Astrocyte of the spinal cord (primary cell): ENCODE results near the gene C1orf35.

Experiments used
- DNase-seq: peaks from one replicate; pipeline ENCODE4 v3.0.0; 2011; ENCODE audit warnings: low read depth, low spot score
- H3K4me3 ChIP-seq: 2 replicates; pipeline ENCODE4 v1.5.1; 2011; ENCODE audit warnings: low read depth, mild to moderate bottlenecking, low read length, moderate library complexity
- in situ Hi-C: cut with HindIII; loops from 2 replicates; pipeline ENCODE4 v1.10.0; 2017; ENCODE audit warnings: low sequenced_read_pairs
- TF ChIP-seq, protein P1 (sequence below): IDR thresholded peaks from 2 replicates; pipeline ENCODE4 v1.5.1; 2012; ENCODE audit warnings: low read depth, mild to moderate bottlenecking, low read length, inconsistent platforms

C1orf35 gene

DNA sequence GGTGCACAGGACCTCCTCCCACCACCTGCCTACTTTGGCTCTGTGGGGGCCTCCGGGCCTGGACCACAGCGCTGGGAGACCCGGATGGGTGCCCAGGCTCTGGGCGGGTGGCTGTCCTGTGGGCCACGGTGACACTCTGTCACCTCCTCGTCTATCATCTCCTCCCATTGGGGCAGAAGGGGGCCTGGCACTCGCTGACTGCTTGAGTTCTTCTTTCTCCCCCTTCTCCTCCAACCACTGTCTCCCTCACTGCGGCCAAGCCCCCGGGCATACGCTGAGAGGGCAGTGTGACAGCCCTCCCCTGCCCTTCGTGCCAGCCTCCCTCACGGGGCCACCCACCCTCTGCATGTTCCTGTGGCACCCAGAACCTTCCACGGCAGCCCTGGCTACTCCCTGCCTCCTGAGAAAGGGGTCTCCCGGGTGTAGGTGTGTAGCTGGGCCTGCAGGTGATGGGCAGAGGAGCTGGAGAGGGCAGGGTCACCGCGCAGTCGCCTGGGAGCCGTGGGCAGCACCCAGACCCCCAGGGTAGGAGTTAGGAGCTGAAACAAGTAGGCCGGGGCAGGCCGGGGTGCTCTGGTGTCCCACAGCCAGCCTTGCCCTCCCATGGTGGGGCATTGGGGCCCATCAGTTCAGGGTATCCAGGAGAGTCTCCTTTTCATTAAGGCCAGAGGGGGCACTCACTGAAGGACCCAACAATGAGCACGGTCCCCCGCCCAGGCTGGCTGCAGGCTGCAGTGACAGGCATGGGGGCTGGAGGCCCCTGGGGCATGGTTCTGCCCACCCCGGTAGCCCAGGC, 29.9 kb downstream of the C1orf35 start:
- H3K4me3 ChIP-seq, result no peak overlapping the region
- TF ChIP-seq, protein P1, sequence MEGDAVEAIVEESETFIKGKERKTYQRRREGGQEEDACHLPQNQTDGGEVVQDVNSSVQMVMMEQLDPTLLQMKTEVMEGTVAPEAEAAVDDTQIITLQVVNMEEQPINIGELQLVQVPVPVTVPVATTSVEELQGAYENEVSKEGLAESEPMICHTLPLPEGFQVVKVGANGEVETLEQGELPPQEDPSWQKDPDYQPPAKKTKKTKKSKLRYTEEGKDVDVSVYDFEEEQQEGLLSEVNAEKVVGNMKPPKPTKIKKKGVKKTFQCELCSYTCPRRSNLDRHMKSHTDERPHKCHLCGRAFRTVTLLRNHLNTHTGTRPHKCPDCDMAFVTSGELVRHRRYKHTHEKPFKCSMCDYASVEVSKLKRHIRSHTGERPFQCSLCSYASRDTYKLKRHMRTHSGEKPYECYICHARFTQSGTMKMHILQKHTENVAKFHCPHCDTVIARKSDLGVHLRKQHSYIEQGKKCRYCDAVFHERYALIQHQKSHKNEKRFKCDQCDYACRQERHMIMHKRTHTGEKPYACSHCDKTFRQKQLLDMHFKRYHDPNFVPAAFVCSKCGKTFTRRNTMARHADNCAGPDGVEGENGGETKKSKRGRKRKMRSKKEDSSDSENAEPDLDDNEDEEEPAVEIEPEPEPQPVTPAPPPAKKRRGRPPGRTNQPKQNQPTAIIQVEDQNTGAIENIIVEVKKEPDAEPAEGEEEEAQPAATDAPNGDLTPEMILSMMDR, result no peak
- no peak for DNase-seq
- in situ Hi-C loops, result no loop called here

DNA sequence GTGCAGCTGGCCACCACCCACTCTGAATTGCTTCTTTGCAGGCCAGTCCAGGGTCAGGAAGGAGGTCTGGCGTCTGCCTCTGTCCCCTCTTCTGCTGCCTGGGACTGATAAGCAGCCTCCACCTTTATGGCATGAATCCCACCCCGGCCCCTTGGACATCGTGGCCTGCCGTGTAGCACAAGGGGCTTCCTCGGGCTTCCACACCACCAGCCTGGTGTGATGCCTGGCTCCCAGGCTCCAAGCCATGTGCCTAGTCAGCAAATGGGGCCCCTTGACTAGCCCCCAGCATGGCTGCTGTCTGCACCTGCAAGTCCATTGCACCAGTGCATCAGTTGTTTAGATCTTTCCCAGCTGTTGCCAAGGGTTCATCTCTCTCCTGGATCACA, 30.5 kb downstream of the C1orf35 start:
- in situ Hi-C loops, result no loop called here
- no peak overlapping the region for H3K4me3 ChIP-seq
- DNase-seq, result no peak
- TF ChIP-seq, protein P1, result no peak

GRCh38 chr1:228071839-228072657, 31.1 kb downstream of the C1orf35 start:
- in situ Hi-C loops, result no loop called here
- no peak for DNase-seq
- no peak overlapping the region for H3K4me3 ChIP-seq
- TF ChIP-seq, protein P1, result no peak

DNA sequence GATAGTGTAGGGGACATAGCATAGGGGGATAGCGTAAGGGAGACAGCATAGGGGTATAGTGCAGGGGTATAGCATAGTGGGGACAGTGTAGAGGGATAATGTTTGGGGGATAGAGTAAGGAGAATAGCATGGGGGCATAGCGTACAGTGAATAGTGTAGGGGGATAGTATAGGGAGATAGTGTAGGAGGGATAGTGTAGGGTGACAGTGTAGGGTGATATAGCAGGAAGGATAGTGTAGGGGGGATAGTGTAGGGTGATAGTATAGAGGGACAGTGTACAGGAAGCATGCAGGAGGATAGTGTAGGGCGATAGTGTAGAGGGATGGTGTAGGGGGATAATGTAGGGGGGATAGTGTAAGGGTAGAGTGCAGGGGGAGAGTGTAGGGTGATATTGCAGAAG, 32.3 kb downstream of the C1orf35 start:
- in situ Hi-C loops, result no loop called here
- H3K4me3 ChIP-seq, result no peak overlapping the region
- no peak for DNase-seq
- TF ChIP-seq, protein P1, result no peak

DNA sequence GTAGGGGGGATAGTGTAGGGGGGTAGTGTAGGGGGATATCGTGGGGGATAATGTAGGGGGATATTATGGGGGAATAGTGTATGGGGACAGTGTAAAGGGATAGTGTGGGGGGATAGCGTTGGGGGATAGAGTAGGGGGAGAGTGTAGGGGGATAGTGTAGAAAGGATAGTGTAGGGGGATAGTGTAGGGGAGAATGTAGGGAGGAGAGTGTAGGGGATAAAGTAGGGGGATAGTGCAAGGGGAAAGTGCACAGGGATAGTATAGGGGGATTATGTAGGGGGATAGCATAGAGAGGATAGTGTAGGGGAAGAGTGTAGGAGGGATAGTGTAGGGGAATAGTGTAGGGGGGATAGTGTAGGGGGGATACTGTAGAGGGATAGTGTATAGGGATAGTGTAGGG, 33.0 kb downstream of the C1orf35 start:
- in situ Hi-C loops, result no loop called here
- H3K4me3 ChIP-seq, result no peak overlapping the region
- DNase-seq, result no peak
- TF ChIP-seq, protein P1, result no peak

DNA sequence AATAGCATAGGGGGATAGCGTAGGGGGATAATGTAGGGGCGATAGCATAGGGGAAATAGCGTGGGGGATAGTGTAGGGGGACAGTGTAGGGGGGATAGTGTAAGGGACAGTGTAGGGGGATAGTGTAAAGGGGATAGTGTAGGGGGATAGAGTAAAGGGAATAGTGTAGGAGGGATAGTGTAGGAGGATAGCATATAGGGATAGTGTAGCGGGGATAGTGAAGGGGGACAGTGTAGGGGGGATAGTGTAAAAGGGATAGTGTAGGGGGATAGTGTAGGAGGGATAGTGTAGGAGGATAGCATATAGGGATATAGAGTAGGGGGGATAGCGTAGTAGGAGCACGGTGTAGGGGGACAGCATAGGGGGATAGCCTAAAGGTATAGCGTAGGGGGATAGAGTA, 34.8 kb downstream of the C1orf35 start:
- DNase-seq, result no peak
- TF ChIP-seq, protein P1, result no peak
- in situ Hi-C loops, result no loop called here
- H3K4me3 ChIP-seq, result no peak overlapping the region
